ENCODE measurements around the gene OGDH.
A peak's percentile ranks its signal among the peaks of the same experiment; 100 is the strongest.
"Not testable (repeated sequence)": the region's sequence is repeated elsewhere in the genome, so short reads cannot be mapped to it uniquely, and the experiment has no call there.

OGDH gene

DNA sequence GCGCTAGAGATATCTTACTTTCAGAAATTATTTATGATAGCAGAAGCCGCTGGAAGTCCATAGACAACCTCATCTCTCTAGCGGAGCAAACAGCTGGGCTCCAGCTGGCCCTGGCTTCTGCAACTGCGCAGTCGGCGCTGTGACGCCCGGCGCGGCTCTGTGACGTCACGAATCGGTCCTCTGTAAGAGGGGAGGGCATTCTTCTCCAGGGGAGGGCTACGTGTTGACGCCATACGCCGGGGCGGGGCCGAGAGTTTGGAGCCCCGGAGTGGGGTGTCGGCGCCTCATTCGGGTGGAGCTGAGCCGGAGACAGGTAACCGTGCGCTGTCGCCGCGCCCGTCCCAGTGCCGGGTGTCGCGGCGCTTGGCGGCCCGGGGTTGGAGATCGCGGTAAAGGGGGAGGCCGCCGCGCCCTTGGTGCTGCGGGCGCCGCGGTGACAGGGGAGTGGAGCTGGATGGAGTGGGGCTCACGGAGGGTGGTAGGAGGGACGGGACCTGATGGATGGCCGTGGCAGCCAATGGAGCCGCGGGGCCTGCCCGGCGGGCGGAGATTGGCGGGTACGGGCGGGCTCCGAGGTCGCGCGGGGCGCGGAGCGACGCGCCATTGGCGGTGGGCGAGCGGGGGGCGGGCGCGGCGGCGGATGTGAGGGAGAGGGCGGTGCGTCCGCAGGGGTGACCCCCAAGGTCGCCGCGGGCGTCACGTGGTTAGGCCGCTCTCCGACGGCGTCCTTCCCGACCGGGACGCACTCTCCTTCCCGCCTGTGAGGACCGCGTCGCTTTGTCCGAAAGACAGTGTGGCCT is at the start of gene OGDH:
TSS of gene OGDH (plus strand) at position 287 of the 800 bp plus-strand sequence. CDS start 17,717 bp downstream, outside the sequence.
- DNase-seq (ENCODE audit: low read depth in 2 of 2), result peak; percentile 97 to 99

GRCh38 chr7:44557485-44557884 is 48.9 kb upstream of the OGDH start:
- no peak for DNase-seq (ENCODE audit: low read depth in 2 of 2)

- no peak for DNase-seq (ENCODE audit: low read depth in 2 of 2)
Measured at GRCh38 chr7:44559485-44559884, 46.9 kb upstream of the OGDH start.

GRCh38 chr7:44561481-44561880 is 44.9 kb upstream of the OGDH start:
- no peak for DNase-seq (ENCODE audit: low read depth in 2 of 2)

DNA sequence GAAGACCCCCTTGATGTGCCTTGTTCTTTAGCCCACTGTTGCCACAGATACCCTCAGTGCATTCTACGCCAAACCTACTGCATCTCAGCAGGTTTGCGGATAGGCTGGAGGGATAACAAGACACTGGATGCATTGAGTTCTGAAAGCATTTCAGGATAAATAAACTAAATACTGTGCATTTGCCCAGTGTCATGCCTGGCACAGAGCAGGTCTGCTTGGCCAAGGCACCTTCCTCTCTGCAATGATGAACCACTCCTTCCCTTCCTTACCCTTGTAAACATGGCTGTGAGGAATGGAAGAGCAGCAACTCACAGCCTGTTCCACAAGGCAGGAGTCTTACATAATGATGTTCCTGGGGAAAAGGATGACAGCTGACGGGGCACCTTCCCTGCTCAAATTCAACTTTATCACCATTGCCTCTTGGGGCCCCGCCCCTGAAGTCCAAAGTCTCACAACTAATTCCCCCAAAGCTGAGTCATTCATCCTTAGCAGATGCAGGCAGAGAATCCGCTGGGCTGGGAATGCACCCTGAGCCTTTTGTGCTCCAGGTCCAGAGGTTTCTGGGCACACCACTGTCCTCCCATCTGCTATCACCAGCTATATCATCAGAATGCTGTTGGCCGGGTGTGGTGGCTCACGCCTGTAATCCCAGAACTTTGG is 44.3 kb upstream of the OGDH start:
- DNase-seq (ENCODE audit: low read depth in 2 of 2), result no peak

GRCh38 chr7:44562622-44562962 is 43.8 kb upstream of the OGDH start:
- not testable (repeated sequence) for DNase-seq (ENCODE audit: low read depth in 2 of 2)

GRCh38 chr7:44563171-44563679 is 43.2 kb upstream of the OGDH start:
- DNase-seq (ENCODE audit: low read depth in 2 of 2), result no peak

DNA sequence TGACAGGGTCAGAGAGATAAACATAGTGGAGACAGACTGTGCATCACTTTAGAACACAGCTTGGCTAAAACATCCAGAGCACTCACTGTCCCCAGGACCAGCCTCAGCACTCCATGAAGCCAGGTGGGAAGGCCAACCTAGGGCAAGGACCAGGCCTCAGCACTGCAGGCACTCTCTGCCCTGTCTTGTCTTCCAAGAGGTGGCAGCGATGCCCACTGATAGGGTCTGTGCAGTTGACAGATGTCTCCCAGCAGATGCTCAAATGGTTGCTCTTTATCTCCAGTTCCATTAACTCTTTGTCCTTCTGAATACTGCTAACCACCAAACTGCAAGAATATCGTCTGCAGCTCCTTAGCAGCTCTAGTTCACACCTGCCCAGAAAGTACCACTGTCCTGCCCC is 41.8 kb upstream of the OGDH start:
- no peak for DNase-seq (ENCODE audit: low read depth in 2 of 2)

- DNase-seq (ENCODE audit: low read depth in 2 of 2), result peak in 1 of 2 donors; percentile 46
Measured at GRCh38 chr7:44565097-44565794, 41.2 kb upstream of the OGDH start.

- no peak for DNase-seq (ENCODE audit: low read depth in 2 of 2)
Measured at GRCh38 chr7:44565795-44566559, 40.5 kb upstream of the OGDH start.

GRCh38 chr7:44566680-44567079 is 39.7 kb upstream of the OGDH start:
- no peak for DNase-seq (ENCODE audit: low read depth in 2 of 2)

DNA sequence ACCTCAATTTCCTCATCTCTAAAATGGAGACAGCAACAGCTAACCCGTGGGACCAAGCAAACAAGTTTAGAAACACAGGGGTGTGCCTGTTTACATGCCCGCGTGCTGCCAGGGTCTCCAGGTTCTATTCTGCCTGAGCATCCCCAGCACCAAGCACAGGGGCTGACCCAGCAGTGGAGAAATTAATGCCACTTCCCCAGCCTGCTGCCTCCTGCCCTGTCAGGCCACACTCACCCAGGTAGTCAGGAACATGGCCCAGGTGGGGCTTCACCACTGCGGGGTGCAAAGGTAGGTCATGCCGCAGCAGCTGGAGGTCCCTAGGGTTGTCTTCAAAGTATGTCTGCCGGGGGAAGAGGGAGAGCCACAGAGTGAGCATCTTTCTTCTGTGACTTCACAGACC is 38.5 kb upstream of the OGDH start:
- no peak for DNase-seq (ENCODE audit: low read depth in 2 of 2)

DNA sequence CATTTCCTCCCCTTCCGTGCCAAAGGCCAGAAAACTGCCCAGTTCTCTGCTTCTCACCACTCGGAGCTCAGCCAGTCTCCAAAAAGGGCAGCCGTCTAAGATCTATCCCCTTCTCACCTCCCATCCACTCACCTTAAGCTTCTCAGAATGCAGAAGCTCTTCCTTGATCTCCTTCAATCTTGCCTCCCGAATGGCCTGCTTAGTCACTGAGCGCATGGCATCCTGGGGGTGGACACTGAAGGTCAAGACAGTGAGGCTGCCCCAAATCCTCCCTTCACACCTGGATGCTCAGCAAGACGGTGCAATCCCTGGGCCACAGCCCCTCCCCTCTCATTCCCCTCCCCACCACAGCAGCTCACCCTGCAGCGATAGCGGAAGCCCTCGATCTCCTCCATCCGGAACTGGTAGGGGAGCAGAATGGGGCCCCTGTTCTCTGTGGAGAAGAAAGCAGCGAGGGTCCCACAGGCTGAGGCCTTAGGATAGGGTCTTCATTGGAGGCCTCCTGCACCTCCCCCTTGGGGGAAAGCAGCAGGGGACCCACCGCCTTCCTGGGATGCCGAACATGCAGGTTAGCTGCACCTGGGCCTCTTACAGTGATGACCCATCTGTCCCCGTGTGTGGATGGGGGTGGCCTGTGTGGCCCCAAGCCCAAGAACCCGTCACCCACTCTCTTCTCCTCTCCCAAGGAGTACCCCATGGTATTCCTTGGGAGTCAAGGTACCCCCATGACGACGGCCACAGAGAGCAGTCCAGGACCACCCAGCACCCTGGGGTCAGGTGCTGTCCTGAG is 37.5 kb upstream of the OGDH start:
- DNase-seq (ENCODE audit: low read depth in 2 of 2), result no peak

GRCh38 chr7:44569959-44570358 is 36.5 kb upstream of the OGDH start:
- no peak for DNase-seq (ENCODE audit: low read depth in 2 of 2)

- DNase-seq (ENCODE audit: low read depth in 2 of 2), result no peak
Measured at GRCh38 chr7:44572771-44573170, 33.7 kb upstream of the OGDH start.

DNA sequence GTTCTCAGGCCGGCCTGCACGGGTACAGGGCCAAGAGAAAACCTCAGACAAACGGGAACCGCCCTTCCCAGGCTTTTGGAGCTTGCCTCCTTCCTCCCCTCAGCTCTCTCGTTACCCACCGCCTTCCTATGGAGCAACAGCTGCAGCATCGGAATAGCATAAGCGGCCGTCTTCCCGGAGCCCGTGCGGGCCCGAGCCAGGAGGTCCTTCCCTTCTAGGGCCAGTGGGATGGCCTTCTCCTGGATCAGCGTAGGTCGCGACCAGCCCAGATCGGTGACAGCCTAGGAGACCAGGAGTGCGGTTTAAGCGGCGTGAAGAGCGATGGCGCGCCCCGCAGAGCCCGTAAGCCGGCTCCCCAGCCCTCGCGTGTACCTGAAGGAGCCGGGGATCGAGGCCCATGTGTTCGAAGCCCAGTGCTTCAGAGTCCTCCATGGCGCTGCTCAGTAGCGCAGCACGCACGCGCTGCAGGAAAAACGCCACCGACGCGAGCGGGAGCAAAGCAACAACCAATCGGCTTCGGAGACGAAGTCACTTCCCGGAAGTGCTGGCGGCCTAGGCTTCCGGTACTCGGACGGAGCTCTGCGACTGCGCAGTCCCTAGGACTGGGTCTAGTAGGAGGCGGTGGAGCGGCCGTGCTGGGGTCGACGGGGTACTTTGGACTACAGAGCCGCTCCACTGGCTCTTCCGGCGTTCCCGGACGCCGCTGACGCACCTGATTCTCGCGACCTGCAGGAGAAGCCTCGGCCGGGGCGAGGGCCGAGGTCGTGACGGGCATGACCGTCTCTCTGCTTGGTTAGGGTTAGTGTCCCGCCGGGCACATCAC is 32.8 kb upstream of the OGDH start, which contains the start of gene DDX56:
TSS of gene DDX56 (minus strand) at position 445 of the 823 bp plus-strand sequence. CDS start at position 432, 13 bp downstream.
- peak; percentile 89 for DNase-seq (ENCODE audit: low read depth in 2 of 2)

DNA sequence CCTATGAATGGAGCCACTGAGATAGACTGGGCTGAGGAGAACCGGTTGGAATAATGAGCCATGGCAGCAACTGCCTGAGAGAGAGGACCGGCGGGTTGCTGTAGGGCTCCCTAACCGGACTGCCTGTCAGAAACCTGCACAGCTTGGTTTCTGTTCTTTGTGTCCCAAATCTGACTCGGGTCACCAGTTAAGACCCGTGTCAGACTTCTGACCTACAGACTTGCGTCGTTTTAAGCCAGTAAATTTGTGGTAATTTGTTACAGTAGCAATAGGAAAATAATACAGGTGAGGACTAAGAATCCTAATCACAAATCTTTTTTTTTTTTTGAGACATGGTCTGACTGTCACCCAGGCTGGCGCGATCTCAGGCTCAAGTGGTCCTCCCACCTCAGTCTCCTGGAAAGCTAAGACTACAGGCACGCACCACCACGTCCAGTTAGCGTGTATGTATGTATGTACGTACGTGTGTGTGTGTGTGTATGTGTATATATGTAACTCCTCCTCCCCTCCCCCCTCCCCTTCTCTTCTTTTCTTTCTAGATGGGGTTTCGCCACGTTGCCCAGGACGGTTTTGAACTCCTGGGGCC is 32.0 kb upstream of the OGDH start:
- no peak for DNase-seq (ENCODE audit: low read depth in 2 of 2)

GRCh38 chr7:44575054-44575453 is 31.4 kb upstream of the OGDH start:
- no peak for DNase-seq (ENCODE audit: low read depth in 2 of 2)

GRCh38 chr7:44576228-44576627 is 30.2 kb upstream of the OGDH start:
- no peak for DNase-seq (ENCODE audit: low read depth in 2 of 2)
